GM18508 (cell line): ENCODE results near the gene MID1.

Experiments
- ATAC-seq: cut with Tn5 transposase; IDR thresholded peaks from one replicate; pipeline ENCODE4 v1.9.1; 2021; ENCODE audit warnings: moderate number of reproducible peaks; ENCODE audit not compliant: insufficient read depth, unreplicated experiment

Gene MID1

GRCh38 chrX:10502961-10503360, 117.4 kb downstream of the MID1 start:
- ATAC-seq, result no peak

GRCh38 chrX:10501611-10502010, 118.8 kb downstream of the MID1 start:
- no peak for ATAC-seq

GRCh38 chrX:10496345-10496965, 123.9 kb downstream of the MID1 start:
- no peak for ATAC-seq

DNA sequence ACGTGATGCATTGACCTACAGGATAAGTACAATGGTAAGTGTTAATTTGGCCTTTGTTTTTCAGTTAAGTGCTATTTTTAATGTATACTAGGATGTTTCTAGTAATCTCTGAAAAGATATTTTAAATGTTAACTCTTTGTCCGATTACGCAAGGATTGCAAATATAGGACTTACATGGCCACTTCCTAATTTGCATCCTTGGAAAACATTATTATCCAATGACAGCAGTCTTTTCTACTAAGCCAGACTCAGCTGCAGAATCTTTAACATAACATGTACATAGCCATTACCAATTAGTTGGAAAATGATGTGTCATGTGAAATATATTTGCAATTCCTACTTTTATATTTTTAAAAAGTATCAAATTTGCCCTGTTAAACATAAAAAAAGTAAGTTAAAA, 124.7 kb downstream of the MID1 start:
- no peak for ATAC-seq

DNA sequence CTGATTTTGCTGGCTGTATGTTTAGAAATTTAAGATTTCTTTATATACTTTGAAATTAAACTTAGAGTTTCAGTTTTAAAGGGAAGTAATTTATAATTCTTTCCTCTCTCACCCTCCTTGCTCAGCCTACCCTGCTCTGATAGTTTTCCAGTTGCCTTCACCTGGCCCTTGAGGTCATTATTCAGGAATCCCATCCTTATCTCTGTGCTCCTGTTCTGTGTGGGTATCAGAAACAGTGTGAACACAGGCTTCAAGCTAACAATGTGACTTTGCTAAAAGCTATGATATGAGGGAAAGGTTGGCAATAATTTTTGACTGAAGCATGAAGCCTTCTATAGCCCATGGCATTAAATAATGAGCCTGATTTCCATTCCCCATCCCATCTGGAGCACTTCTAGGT, 128.1 kb downstream of the MID1 start:
- no peak for ATAC-seq

- no peak for ATAC-seq
These were observed 134.0 kb downstream of the MID1 start for GRCh38 chrX:10486373-10486772.

DNA sequence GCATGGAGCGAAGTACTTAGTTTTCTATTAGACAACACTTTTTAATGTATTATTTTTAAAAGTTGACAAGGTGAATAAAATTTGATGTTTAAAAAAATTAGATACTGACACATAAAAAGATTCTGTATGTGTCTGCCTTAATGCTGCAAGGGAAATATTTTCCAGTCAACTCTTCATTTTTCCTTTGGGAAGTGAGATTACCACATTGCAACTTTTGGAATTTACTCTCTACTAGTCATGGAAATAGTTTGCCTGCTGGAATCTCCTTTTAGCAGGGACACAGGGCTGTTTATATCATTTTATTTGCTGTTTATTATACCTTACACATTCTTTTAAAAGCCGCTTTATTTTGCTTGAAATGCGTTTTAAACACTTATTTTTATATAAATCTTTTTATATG, 135.1 kb downstream of the MID1 start:
- no peak for ATAC-seq

- no peak for ATAC-seq
These were observed 135.6 kb downstream of the MID1 start for GRCh38 chrX:10484683-10485247.

DNA sequence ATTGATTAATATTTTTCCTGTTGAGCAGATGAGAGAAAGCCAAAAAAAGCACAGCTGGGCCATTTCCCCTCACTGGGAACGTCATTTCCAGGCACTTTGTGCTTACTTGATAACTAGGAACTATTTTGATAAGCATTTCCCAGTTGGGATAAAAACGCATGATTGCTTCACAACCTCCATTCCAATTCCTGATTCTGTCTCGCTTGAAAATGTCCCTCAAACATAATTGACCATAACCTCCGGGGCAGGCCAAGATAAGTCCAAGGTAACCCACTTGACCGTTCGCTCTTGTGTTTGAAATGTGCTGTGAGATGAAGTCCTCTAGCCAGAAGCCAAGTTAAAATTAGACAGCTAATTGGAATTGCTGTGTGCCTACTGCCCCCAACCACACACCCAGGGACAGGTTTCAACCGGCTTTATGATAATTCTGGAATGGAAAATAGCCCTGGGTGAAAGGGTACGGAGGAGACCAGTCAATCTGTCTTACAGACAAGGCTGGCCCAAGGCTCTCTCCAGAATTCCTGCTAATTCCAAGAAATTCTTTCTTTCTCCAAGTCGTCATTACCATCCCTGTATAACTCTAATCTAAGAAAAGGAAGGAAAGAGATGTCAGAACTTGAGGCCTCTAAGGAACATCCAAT, 137.1 kb downstream of the MID1 start:
- ATAC-seq, result no peak

DNA sequence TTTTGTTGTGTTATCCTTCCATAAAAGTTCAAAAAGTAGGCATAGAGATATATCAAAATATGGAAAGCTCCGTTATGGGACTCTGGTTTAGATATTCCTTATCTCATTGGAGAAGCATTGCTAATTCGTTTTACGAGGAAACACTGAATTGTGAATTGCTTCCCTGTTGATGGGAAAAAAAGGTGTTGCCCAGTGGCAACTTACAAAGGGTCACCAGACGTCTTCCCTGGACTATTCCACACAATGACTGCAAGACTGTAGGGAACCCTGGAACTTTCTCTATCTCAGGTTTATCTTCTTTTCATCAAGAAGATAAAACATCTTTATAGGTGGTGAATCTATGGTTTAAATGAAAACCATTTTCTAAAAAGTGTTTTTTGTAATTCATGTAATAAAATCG, 137.7 kb downstream of the MID1 start:
- ATAC-seq, result no peak

DNA sequence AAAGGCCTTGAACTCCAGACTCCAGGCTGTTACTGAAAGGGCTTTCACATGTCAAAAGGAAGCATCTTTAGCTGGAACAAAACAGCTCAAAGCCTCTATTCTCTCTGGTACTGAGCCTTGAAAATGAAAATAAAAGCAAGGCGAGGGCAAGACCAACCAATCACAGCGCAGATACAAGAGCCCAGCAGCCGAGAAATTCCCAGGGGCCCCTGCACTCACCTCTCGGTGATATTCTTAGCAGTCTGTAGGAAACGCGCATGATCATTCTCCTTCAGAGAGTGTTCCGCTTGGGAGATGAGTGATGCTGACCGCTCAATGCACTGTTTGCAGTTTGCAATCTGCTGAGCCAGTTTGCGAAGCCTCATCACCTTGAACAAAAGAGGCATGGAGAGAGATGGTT, 138.1 kb downstream of the MID1 start:
- peak; percentile 58 for ATAC-seq

DNA sequence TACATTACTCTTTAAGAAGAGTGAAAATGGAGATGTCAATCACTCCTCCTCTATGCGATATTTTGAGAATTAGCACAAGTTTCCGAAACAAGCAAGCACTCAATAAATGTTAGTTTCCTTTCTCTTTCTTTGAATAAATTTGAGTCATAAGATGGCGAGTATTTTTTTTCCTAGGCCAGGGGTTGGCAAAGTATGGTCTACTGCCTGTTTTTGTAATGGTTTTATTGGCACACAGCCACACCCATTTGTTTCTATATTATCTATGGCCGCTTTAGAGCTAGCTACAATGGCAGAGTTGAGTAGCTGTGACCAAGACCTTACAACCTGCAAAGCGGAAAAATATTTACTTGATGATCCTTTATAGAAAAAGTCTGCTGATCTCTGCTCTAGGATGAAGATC, 139.5 kb downstream of the MID1 start:
- no peak for ATAC-seq

DNA sequence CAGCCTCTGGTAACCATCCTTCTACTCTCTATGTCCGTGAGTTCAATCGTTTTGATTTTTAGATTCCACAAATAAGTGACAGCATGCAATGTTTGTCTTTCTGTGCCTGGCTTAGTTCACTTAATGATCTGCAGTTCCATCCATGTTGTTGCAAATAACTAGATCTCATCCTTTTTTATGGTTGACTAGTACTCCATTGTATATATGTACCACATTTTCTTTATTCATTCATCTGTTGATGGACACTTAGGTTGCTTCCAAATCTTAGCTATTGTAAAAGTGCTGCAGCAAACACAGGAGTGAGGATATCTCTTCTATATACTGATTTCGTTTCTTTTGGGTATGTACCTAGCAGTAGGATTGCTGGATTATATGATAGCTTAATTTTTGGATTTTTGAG, 140.9 kb downstream of the MID1 start:
- ATAC-seq, result no peak

DNA sequence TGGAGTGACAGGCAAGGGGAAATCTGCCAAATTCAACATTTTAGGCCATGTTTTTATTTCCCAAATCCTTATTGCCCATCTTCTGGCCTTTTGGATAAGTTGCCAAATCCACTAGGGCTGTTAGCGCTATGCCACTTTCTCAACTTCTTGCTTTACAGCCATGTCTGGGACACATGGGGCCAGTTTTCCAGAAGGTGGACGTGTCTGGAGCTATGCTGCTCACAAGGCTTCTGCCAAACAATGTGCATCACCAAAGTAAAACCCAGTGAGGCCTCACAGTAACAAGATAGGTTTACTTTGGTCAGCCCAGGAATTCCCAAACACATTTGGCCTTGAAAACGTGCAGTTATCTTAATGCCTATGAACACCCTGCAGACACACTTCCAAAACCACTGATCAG, 142.9 kb downstream of the MID1 start:
- ATAC-seq, result no peak

- ATAC-seq, result no peak
These were observed 145.3 kb downstream of the MID1 start for GRCh38 chrX:10474913-10475568.

GRCh38 chrX:10474510-10474909, 145.9 kb downstream of the MID1 start:
- ATAC-seq, result no peak

DNA sequence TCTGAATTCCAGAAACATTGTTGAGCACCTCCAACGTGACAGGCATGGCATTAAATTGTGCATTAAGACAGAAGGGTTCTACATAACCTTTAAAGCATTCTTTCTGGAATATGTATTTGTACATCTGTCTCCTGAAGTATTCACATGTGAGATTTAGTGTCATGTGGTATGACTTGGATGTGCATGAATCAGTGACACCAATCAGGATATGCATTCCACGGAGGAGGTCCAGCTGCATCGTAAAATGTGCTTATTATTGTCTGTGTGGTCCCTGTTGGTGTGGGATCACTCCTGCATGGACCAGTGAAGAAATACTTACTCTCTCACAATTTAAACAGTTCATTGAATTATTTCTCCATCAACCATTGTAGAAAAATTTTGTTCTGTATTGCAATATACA, 149.0 kb downstream of the MID1 start:
- ATAC-seq, result no peak

GRCh38 chrX:10470009-10470408, 150.4 kb downstream of the MID1 start:
- no peak for ATAC-seq

GRCh38 chrX:10467793-10468192, 152.6 kb downstream of the MID1 start:
- ATAC-seq, result no peak

GRCh38 chrX:10465254-10465653, 155.1 kb downstream of the MID1 start:
- no peak for ATAC-seq

DNA sequence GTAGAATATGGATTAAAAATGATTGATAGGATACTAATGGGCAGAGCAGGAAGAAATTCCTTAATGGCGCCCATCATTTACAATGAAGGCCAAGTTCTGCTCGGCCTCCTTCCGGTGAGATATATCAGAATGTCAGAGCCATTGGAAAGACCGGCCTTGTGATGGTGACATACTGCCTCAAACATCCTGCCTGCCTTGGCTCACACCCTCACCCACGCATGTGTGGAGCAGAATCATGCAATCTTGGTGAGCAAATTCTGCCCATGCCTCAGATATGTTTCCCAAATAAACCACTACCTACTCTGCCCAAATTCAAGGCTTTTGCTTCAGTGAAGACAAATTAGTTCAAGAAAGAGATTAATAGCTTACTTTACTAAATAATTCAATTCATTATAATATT, 163.3 kb downstream of the MID1 start:
- ATAC-seq, result no peak

GRCh38 chrX:10453945-10454344, 166.4 kb downstream of the MID1 start:
- no peak for ATAC-seq
